ENCODE measurements around the gene SCYGR4.

Gene SCYGR4

GRCh38 chr2:227614246-227614645 is 3.1 kb upstream of the SCYGR4 start:
- DNase-seq (ENCODE audit: low spot score) = no peak

- no peak for DNase-seq (ENCODE audit: low spot score)
These were observed 2.6 kb upstream of the SCYGR4 start, which contains the start of gene SCYGR3 for GRCh38 chr2:227614740-227615139. Gene SCYGR3, minus strand, starts transcription at chr2:227614840. Its CDS starts 0 bp downstream, at chr2:227614840.

GRCh38 chr2:227615181-227615580 is 2.1 kb upstream of the SCYGR4 start:
- no peak for DNase-seq (ENCODE audit: low spot score)

- no peak for DNase-seq (ENCODE audit: low spot score)
These were observed 1.4 kb upstream of the SCYGR4 start for GRCh38 chr2:227615906-227616305.

GRCh38 chr2:227616631-227617030 is 667 bp upstream of the SCYGR4 start:
- no peak for DNase-seq (ENCODE audit: low spot score)

GRCh38 chr2:227623226-227623625 is 5.9 kb downstream of the SCYGR4 start:
- no peak for DNase-seq (ENCODE audit: low spot score)

- no peak for DNase-seq (ENCODE audit: low spot score)
These were observed 8.1 kb downstream of the SCYGR4 start for GRCh38 chr2:227625420-227625819.

GRCh38 chr2:227626580-227627151 is 9.4 kb downstream of the SCYGR4 start:
- no peak for DNase-seq (ENCODE audit: low spot score)

GRCh38 chr2:227627769-227628168 is 10.5 kb downstream of the SCYGR4 start:
- no peak for DNase-seq (ENCODE audit: low spot score)

GRCh38 chr2:227629435-227629834 is 12.1 kb downstream of the SCYGR4 start:
- DNase-seq (ENCODE audit: low spot score) = no peak

- no peak for DNase-seq (ENCODE audit: low spot score)
These were observed 13.0 kb downstream of the SCYGR4 start for GRCh38 chr2:227630322-227630721.

- DNase-seq (ENCODE audit: low spot score) = no peak
These were observed 15.5 kb downstream of the SCYGR4 start for GRCh38 chr2:227632827-227633226.

GRCh38 chr2:227634201-227634600 is 16.9 kb downstream of the SCYGR4 start:
- DNase-seq (ENCODE audit: low spot score) = no peak

GRCh38 chr2:227642656-227643055 is 25.4 kb downstream of the SCYGR4 start:
- DNase-seq (ENCODE audit: low spot score) = no peak

- no peak for DNase-seq (ENCODE audit: low spot score)
These were observed 26.8 kb downstream of the SCYGR4 start for GRCh38 chr2:227643990-227644551.

- DNase-seq (ENCODE audit: low spot score) = no peak
These were observed 36.1 kb downstream of the SCYGR4 start for GRCh38 chr2:227653419-227653818.

- no peak for DNase-seq (ENCODE audit: low spot score)
These were observed 37.1 kb downstream of the SCYGR4 start for GRCh38 chr2:227654426-227654825.

- DNase-seq (ENCODE audit: low spot score) = no peak
These were observed 38.2 kb downstream of the SCYGR4 start for GRCh38 chr2:227655454-227655853.

GRCh38 chr2:227657199-227657845 is 40.0 kb downstream of the SCYGR4 start:
- DNase-seq (ENCODE audit: low spot score) = no peak

GRCh38 chr2:227661025-227661649 is 43.8 kb downstream of the SCYGR4 start:
- no peak for DNase-seq (ENCODE audit: low spot score)

- no peak for DNase-seq (ENCODE audit: low spot score)
These were observed 44.5 kb downstream of the SCYGR4 start for GRCh38 chr2:227661827-227662226.

GRCh38 chr2:227665189-227665940 is 48.1 kb downstream of the SCYGR4 start:
- DNase-seq (ENCODE audit: low spot score) = no peak
